ENCODE measurements around the gene SIRT2. TPM values are rescaled to one million over a fixed set of nuclear protein-coding genes. Genes with fewer than 3 reads are reported as not detected.

The SIRT2 gene
- total RNA-seq, 1 experiment from 2014 or later, result 15.4 TPM

DNA sequence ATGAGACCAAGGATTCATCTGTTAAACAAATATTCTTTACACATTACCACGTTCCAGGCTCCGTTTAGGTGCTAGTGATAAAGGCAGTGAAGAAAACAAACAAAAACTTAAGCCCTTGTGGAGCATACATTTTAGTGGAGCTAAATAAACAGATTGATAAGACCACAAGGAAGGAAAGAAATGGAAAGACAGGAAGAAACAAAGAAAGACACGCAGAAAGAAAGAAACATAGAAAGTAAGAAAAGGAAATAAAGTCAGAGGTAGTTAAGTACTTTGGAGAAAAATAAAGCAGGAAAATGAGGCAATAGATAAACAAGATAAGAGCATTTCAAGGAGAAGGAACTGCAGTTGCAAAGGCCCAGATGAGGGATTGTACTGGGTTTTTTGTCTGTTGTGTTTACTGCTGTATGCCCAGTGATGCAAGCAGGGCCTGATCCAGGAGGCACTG is 1.3 kb upstream of the SIRT2 start:
- Histone ChIP-seq H3K4me1 (ENCODE audit: control insufficient read depth in 1 of 2, insufficient read depth in 2 of 2, low read length in 2 of 2) (peaks cover 0 to 18% of the 10 kb centered on the region in 2 experiments; a peak in 2 of 4 replicates), H3K27ac (ENCODE audit: low read depth, low read length) (no peak overlapping the region; the same call in 1 of the 2 replicates), H4K20me1 (ENCODE audit: insufficient read depth) (no peaks in the 10 kb centered on the region), H3K9ac (ENCODE audit: low read length) (peak overlapping the region; percentile 74), H3K27me3 (ENCODE audit: insufficient read depth, low read length) (no peaks in the 10 kb centered on the region), H3K9me2 (ENCODE audit: insufficient read depth) (no peaks in the 10 kb centered on the region), H3K9me3 (ENCODE audit: control insufficient read depth in 1 of 2, insufficient read depth in 1 of 2, low read depth in 1 of 2, low read length in 2 of 2) (peaks cover 0 to 5% of the 10 kb centered on the region in 2 experiments; a peak in 1 of 4 replicates), H3K36me3 (ENCODE audit: control insufficient read depth in 1 of 2, insufficient read depth in 2 of 2, low read length in 2 of 2) (peaks cover 0 to 5% of the 10 kb centered on the region in 2 experiments; a peak in 1 of 4 replicates), H2AFZ (ENCODE audit: low read depth, low read length, poor library complexity, severe bottlenecking) (no peak overlapping the region), H3K4me3 (replicated peaks in 1 of 2; ENCODE audit: low read depth in 1 of 2, low read length in 2 of 2) (peak overlapping the region; percentile 68 to 85), H3K4me2 (ENCODE audit: low read length) (peak overlapping the region; percentile 79), H3K79me2 (ENCODE audit: insufficient read depth, low read length) (peaks cover 20% of the 10 kb centered on the region)
- DNase-seq (ENCODE audit: low read depth, low spot score) (no peak), ATAC-seq (no peak)
- ChIA-PET RAD21 (ENCODE audit: low non-redundant PET in 1 of 2, low total read pairs in 2 of 2, uncharacterized antibody in 2 of 2, unreplicated experiment in 2 of 2) (no interaction called here), CTCF (interaction anchor here (1.3 to 1.5 kb wide), 3 partner anchors 13 to 498 kb away, joined by 4 to 10 read pairs (median 5); partner anchors contain the start of gene FAM98C), POLR2A (interaction anchor here (1.2 to 1.7 kb wide), 4 partner anchors 13 to 30 kb away, joined by 3 to 7 read pairs (median 4); partner anchors contain the start of genes MRPS12, RINL and SARS2)
- BruUV-seq (replicated peaks), result no TSS peak
- TF ChIP-seq SP1 (IDR thresholded peaks at IDR 0.05; ENCODE audit: low read depth) (no peak), RAD21 (IDR thresholded peaks at IDR 0.05; ENCODE audit: low read depth) (no peak), POLR2AphosphoS5 (IDR thresholded peaks at IDR 0.05; ENCODE audit: low read depth, low read length) (no peak), EGR1 (IDR thresholded peaks at IDR 0.05; ENCODE audit: low read depth) (no peak), SIN3A (IDR thresholded peaks at IDR 0.05; ENCODE audit: low read depth) (no peak), SRF (IDR thresholded peaks at IDR 0.05; ENCODE audit: low read depth) (no peak), ZNF274 (IDR thresholded peaks at IDR 0.05; ENCODE audit: low read depth, low read length) (no peak), TCF7L2 (IDR thresholded peaks at IDR 0.05; ENCODE audit: borderline replicate concordance, extremely low read depth, insufficient read depth, insufficient read length) (no peak), CBX3 (IDR thresholded peaks at IDR 0.05; ENCODE audit: low read depth) (no peak), EZH2 (IDR thresholded peaks at IDR 0.05) (no peak)
- TF ChIP-seq, protein P1, sequence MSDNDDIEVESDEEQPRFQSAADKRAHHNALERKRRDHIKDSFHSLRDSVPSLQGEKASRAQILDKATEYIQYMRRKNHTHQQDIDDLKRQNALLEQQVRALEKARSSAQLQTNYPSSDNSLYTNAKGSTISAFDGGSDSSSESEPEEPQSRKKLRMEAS (IDR thresholded peaks at IDR 0.05), result no peak
- TF ChIP-seq, protein P2, sequence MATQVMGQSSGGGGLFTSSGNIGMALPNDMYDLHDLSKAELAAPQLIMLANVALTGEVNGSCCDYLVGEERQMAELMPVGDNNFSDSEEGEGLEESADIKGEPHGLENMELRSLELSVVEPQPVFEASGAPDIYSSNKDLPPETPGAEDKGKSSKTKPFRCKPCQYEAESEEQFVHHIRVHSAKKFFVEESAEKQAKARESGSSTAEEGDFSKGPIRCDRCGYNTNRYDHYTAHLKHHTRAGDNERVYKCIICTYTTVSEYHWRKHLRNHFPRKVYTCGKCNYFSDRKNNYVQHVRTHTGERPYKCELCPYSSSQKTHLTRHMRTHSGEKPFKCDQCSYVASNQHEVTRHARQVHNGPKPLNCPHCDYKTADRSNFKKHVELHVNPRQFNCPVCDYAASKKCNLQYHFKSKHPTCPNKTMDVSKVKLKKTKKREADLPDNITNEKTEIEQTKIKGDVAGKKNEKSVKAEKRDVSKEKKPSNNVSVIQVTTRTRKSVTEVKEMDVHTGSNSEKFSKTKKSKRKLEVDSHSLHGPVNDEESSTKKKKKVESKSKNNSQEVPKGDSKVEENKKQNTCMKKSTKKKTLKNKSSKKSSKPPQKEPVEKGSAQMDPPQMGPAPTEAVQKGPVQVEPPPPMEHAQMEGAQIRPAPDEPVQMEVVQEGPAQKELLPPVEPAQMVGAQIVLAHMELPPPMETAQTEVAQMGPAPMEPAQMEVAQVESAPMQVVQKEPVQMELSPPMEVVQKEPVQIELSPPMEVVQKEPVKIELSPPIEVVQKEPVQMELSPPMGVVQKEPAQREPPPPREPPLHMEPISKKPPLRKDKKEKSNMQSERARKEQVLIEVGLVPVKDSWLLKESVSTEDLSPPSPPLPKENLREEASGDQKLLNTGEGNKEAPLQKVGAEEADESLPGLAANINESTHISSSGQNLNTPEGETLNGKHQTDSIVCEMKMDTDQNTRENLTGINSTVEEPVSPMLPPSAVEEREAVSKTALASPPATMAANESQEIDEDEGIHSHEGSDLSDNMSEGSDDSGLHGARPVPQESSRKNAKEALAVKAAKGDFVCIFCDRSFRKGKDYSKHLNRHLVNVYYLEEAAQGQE (IDR thresholded peaks at IDR 0.05; ENCODE audit: low read depth), result no peak
- TF ChIP-seq, protein P3, sequence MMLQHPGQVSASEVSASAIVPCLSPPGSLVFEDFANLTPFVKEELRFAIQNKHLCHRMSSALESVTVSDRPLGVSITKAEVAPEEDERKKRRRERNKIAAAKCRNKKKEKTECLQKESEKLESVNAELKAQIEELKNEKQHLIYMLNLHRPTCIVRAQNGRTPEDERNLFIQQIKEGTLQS (IDR thresholded peaks at IDR 0.05), result no peak
- intact Hi-C loops (cut with micrococcal nuclease), result no loop called here

Measured in HCT116 (cell line).